Natural killer cell (primary cell): ENCODE data around the gene LY6G6F. TPM values are rescaled to one million over a fixed set of nuclear protein-coding genes. Genes with fewer than 3 reads are reported as not detected.
A peak's percentile ranks its signal among the peaks of the same experiment; 100 is the strongest.

Source experiments
- ATAC-seq, 3 donors: fragments of 150-1000 bp in 2 of 3; fragments of 200-7000 bp in 1 of 3; cut with Tn5 transposase; 1 replicate in 1 of 3; 2 replicates in 2 of 3; pipeline ENCODE4 v1.10.0; 2021; ENCODE audit warnings: mild to moderate bottlenecking in 2 of 3, moderate library complexity in 2 of 3
- DNase-seq, 2 donors: peaks; one replicate each; pipeline versions ENCODE4 v3.0.0 to v3.0.0-alpha.2; 2013 to 2021; ENCODE audit warnings: mixed read lengths in 1 of 2
- H3K27ac ChIP-seq: one replicate; pipeline ENCODE4 v1.5.1; 2013; ENCODE audit warnings: mild to moderate bottlenecking, low read length
- H3K27me3 ChIP-seq: one replicate; pipeline ENCODE4 v1.6.1; 2013; ENCODE audit warnings: low read length; ENCODE audit not compliant: control insufficient read depth, insufficient read depth
- H3K36me3 ChIP-seq: one replicate; pipeline ENCODE4 v1.6.1; 2013; ENCODE audit warnings: low read length; ENCODE audit not compliant: control insufficient read depth, insufficient read depth
- H3K4me1 ChIP-seq: one replicate; pipeline ENCODE4 v1.6.1; 2013; ENCODE audit warnings: low read length; ENCODE audit not compliant: control insufficient read depth, insufficient read depth
- H3K4me3 ChIP-seq: one replicate; pipeline ENCODE4 v1.5.1; 2013; ENCODE audit warnings: low read length
- H3K9me3 ChIP-seq: one replicate; pipeline ENCODE4 v1.6.1; 2013; ENCODE audit warnings: low read length; ENCODE audit not compliant: control insufficient read depth, insufficient read depth
- H3K27ac Mint-ChIP-seq, 2 donors: one replicate each; pipeline ENCODE4 v1.8.0; 2022; ENCODE audit warnings: mild to moderate bottlenecking in 2 of 2, mixed read lengths in 2 of 2, moderate library complexity in 1 of 2
- H3K27me3 Mint-ChIP-seq, 2 donors: one replicate each; pipeline ENCODE4 v1.8.0; 2022; ENCODE audit warnings: low read depth in 2 of 2, mixed read lengths in 2 of 2
- H3K36me3 Mint-ChIP-seq: one replicate; pipeline ENCODE4 v1.8.0; 2022; ENCODE audit warnings: mixed read lengths
- H3K4me1 Mint-ChIP-seq, 2 donors: one replicate each; pipeline ENCODE4 v1.8.0; 2022; ENCODE audit warnings: mixed read lengths in 2 of 2
- H3K4me3 Mint-ChIP-seq: one replicate; pipeline ENCODE4 v1.8.0; 2022; ENCODE audit warnings: mild to moderate bottlenecking, moderate library complexity, mixed read lengths
- H3K9me3 Mint-ChIP-seq, 2 donors: one replicate each; pipeline ENCODE4 v1.8.0; 2022; ENCODE audit warnings: mixed read lengths in 2 of 2
- CTCF ChIP-seq: fragments of 200-600 bp; IDR thresholded peaks from one replicate; pipeline ENCODE4 v1.8.0; 2022; ENCODE audit warnings: antibody characterized with exemption
- whole genome bisulfite sequencing: methylation state at CpG from one replicate; pipeline ENCODE4 v1.1.7; 2013; ENCODE audit warnings: missing lambda C conversion rate; ENCODE audit not compliant: insufficient coverage; 5-methylcytosine and 5-hydroxymethylcytosine counted together
- intact Hi-C: fragments of 100-400 bp; cut with micrococcal nuclease; formaldehyde crosslinking; loops from one replicate; pipeline ENCODE4 v1.14.2; 2022
- total RNA-seq, 4 donors: library from RNA; stranded (reverse); fragments of 120-200 nt in 1 of 4; gene quantifications; one replicate each; pipeline versions ENCODE4 v1.2.3 to v1.2.4, GENCODE V29; 2013 to 2022

LY6G6F gene
- total RNA-seq, 3 donors from 2014 or later (not counting 1 experiment from before 2014, with no cell fraction given), result 0.97 to 3.2 (median 1.4) TPM

- Mint-ChIP-seq H3K4me3 (no peak overlapping the region), H3K4me1 (peaks cover 16 to 21% of the 10 kb centered on the region in 2 donors), H3K9me3 (no peaks in the 10 kb centered on the region), H3K27me3 (peaks cover 0 to 3% of the 10 kb centered on the region in 2 donors), H3K36me3 (no peaks in the 10 kb centered on the region), H3K27ac (peak overlapping the region in 1 of 2 donors; percentile 54)
- DNase-seq (no peak), ATAC-seq (no peak)
- TF ChIP-seq CTCF, result no peak
- 76% methylated on average over 5 of the region's 5 CpGs for WGBS
- Histone ChIP-seq H3K4me1 (peaks cover 14% of the 10 kb centered on the region), H3K4me3 (no peak overlapping the region), H3K36me3 (no peaks in the 10 kb centered on the region), H3K9me3 (no peaks in the 10 kb centered on the region), H3K27me3 (no peaks in the 10 kb centered on the region), H3K27ac (no peak overlapping the region)
- intact Hi-C loops, result no loop called here
Measured at GRCh38 chr6:31713991-31714684, 7.5 kb downstream of the LY6G6F start.

GRCh38 chr6:31715022-31715958 is 8.6 kb downstream of the LY6G6F start, which contains the start of gene LY6G6D:
TSS of gene LY6G6D (plus strand) at chr6:31715348. CDS start at chr6:31715356, 8 bp downstream.
- Mint-ChIP-seq H3K36me3 (no peaks in the 10 kb centered on the region), H3K27ac (peak within 1 kb of the TSS in 1 of 2 donors; percentile 54), H3K4me3 (no peak within 1 kb of the TSS), H3K27me3 (peaks cover 0 to 3% of the 10 kb centered on the region in 2 donors), H3K9me3 (no peaks in the 10 kb centered on the region), H3K4me1 (peaks cover 16 to 21% of the 10 kb centered on the region in 2 donors)
- Histone ChIP-seq H3K27me3 (no peaks in the 10 kb centered on the region), H3K4me1 (peaks cover 14% of the 10 kb centered on the region), H3K4me3 (no peak within 1 kb of the TSS), H3K36me3 (no peaks in the 10 kb centered on the region), H3K27ac (no peak within 1 kb of the TSS), H3K9me3 (no peaks in the 10 kb centered on the region)
- WGBS, result 86% methylated on average over 16 of the region's 16 CpGs
- ATAC-seq (no peak), DNase-seq (no peak)
- no peak for TF ChIP-seq CTCF
- intact Hi-C loops, result no loop called here

GRCh38 chr6:31717499-31718222 is 11.0 kb downstream of the LY6G6F start:
- H3K9me3 Mint-ChIP-seq, result no peaks in the 10 kb centered on the region
- H3K27me3 Mint-ChIP-seq, result peaks cover 0 to 6% of the 10 kb centered on the region in 2 donors
- TF ChIP-seq CTCF, result no peak
- no peaks in the 10 kb centered on the region for H3K27me3 ChIP-seq
- H3K27ac Mint-ChIP-seq, result no peak overlapping the region
- no peaks in the 10 kb centered on the region for H3K9me3 ChIP-seq
- no peak overlapping the region for H3K4me3 ChIP-seq
- no peaks in the 10 kb centered on the region for H3K36me3 ChIP-seq
- H3K36me3 Mint-ChIP-seq, result no peaks in the 10 kb centered on the region
- no peaks in the 10 kb centered on the region for H3K4me1 ChIP-seq
- WGBS, result 97% methylated on average over 10 of the region's 10 CpGs
- H3K4me3 Mint-ChIP-seq, result no peak overlapping the region
- DNase-seq (no peak), ATAC-seq (no peak)
- H3K27ac ChIP-seq, result no peak overlapping the region
- peaks cover 0 to 5% of the 10 kb centered on the region in 2 donors for H3K4me1 Mint-ChIP-seq
- intact Hi-C loops, result no loop called here
